Suprapubic skin (tissue), 4 donors: Measurements from ENCODE around the gene SSRP1.

ENCODE experiments used
- EP300 ChIP-seq: sonication (generic); formaldehyde crosslinking; IDR thresholded peaks from one replicate; pipeline ENCODE4 v1.6.1; 2017; ENCODE audit warnings: antibody characterized with exemption
- POLR2A ChIP-seq, 2 donors: fragments of 450-650 bp; IDR thresholded peaks; one replicate each; pipeline ENCODE4 v1.6.1; 2017; ENCODE audit warnings: antibody characterized with exemption in 2 of 2, mild to moderate bottlenecking in 2 of 2, moderate library complexity in 2 of 2
- POLR2AphosphoS5 ChIP-seq, 3 donors: sonication (generic); formaldehyde crosslinking; IDR thresholded peaks; one replicate each; pipeline ENCODE4 v1.6.1; 2017; ENCODE audit warnings: antibody characterized with exemption in 3 of 3
- TF ChIP-seq, protein P1 (sequence below), 2 donors: fragments of 200-600 bp in 1 of 2; fragments of 450-650 bp in 1 of 2; sonication (generic) in 1 of 2; IDR thresholded peaks; one replicate each; pipeline ENCODE4 v1.5.1; 2016 to 2019; ENCODE audit warnings: antibody characterized with exemption in 2 of 2, mild to moderate bottlenecking in 1 of 2, moderate library complexity in 1 of 2

DNA sequence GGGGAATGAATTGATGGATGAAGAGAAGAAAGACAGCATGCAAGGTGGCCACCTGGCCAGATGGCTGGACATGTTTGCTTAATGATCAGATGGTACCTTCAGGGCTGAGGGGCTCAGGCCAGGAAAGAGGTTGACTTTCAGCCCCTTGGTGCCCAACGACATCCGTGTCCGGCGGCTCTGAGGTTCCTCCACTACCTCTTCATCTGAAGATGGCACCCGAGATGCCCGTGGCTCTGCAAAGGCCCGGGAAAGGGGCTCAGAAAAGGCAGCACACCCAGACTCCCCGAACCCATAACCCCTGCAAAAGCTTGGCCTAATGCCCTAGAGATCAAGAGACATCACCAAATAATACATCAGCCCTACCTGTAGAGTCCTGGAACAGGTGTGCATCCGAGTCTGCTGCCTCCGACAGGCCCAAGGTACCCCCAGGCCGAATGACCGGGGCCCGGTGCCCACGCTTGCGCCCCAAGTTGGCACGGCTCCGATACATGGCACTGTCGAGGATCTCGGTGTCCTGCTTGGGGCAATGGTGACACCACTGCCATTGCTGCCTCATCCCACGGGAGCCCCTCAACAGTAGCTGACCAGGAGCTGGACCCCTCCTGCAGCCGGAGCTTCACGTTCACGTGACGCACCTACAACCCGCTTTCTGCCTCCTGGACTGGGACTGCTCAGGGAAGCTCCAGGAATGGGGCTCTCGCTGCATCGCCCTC lies 33.8 kb downstream of the SSRP1 start:
- TF ChIP-seq, protein P1, sequence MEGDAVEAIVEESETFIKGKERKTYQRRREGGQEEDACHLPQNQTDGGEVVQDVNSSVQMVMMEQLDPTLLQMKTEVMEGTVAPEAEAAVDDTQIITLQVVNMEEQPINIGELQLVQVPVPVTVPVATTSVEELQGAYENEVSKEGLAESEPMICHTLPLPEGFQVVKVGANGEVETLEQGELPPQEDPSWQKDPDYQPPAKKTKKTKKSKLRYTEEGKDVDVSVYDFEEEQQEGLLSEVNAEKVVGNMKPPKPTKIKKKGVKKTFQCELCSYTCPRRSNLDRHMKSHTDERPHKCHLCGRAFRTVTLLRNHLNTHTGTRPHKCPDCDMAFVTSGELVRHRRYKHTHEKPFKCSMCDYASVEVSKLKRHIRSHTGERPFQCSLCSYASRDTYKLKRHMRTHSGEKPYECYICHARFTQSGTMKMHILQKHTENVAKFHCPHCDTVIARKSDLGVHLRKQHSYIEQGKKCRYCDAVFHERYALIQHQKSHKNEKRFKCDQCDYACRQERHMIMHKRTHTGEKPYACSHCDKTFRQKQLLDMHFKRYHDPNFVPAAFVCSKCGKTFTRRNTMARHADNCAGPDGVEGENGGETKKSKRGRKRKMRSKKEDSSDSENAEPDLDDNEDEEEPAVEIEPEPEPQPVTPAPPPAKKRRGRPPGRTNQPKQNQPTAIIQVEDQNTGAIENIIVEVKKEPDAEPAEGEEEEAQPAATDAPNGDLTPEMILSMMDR (IDR thresholded peaks at IDR 0.05), result no peak
- TF ChIP-seq POLR2A (IDR thresholded peaks at IDR 0.05) (no peak), EP300 (no peak), POLR2AphosphoS5 (IDR thresholded peaks at IDR 0.05) (no peak)
